Head of caudate nucleus (tissue), 42 donors: ENCODE data around the gene MST1R.
"Not testable (repeated sequence)": the region's sequence is repeated elsewhere in the genome, so short reads cannot be mapped to it uniquely, and the experiment has no call there.

Source experiments
- DNase-seq, 42 donors: peaks; one replicate each; pipeline versions ENCODE4 v3.0.0 to v3.0.0-alpha.2; 2020 to 2021; ENCODE audit warnings: mixed read lengths in 7 of 42
- intact Hi-C: fragments of 100-400 bp; cut with DNase I; formaldehyde crosslinking; loops from one replicate; pipeline ENCODE4 v1.15.0; 2022

Gene MST1R

GRCh38 chr3:49903451-49904424, at the start of gene MST1R:
Gene MST1R (minus strand): TSS chr3:49903873. CDS start chr3:49903609, 264 bp downstream.
- intact Hi-C loops: no loop called here
- peak in 15 of 42 donors; percentile 9 to 52 (median 29) for DNase-seq

GRCh38 chr3:49952924-49953323, 49.3 kb upstream of the MST1R start:
- intact Hi-C loops: no loop called here
- no peak for DNase-seq

- intact Hi-C loops: loop anchor here (10.0 kb wide), 1 partner anchor 152 kb away; no protein-coding TSS in a partner anchor
- DNase-seq: no peak
These were observed 39.0 kb upstream of the MST1R start for GRCh38 chr3:49942651-49943050.

DNA sequence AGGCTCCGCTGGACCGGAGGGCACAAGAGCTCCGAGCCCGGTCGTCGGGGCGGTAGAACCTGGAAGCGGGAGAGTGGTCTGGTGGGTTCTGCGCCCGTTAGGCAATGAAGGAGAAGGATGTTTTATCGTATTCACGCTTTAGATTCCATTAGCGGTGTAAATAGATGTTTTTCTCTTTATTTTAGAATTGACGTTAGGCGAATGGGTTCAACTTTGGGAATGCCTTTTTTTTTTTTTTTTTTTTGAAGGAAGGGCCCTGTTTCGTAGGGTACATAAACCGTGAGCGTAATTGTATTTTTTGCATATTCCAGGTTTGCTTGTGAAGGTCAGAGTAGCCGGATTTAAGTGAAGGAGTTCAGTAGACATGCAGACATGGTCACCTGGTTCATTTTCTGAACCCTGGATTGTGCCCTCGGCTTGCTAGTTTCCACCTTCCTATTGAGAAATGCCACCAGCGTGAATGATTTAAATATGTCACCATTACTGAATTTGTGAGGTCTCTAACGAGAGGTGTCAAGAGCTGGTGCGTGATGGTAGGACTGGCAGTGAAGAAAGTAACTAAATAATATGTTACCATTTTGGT, 37.1 kb upstream of the MST1R start:
- intact Hi-C loops: loop anchor here (10.0 kb wide), 1 partner anchor 154 kb away; no protein-coding TSS in a partner anchor

GRCh38 chr3:49939858-49940666, 36.4 kb upstream of the MST1R start, which contains the start of gene RBM6:
Gene RBM6 (plus strand): TSS chr3:49940150. CDS start chr3:49962642, 22,492 bp downstream.
- DNase-seq: peak; percentile 98 to 100 (median 100)
- intact Hi-C loops: loop anchor here (10.0 kb wide), 1 partner anchor 155 kb away; no protein-coding TSS in a partner anchor

More for the DNA sequence above, 37.1 kb upstream of the MST1R start:
- DNase-seq: no peak

DNA sequence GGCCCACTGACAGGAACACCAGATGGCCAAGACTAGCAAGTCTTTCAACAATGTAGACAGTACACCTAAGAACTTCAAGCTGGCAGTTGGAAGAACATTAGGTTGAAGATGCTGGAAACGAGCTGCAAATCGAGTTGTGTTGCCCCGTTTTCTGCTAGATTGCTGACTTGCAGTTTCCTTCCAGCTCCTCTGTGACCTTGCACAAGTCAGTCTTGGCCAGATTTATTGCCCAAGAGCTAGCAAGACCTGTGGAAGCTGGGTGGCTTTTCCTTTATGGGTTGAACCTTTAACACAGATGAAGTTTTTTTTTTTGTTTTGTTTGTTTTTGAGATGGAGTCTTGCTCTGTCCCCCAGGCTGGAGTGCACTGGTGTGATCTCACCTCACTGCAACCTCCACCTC, 33.4 kb upstream of the MST1R start:
- DNase-seq: no peak
- intact Hi-C loops: no loop called here

GRCh38 chr3:49932281-49932680, 28.6 kb upstream of the MST1R start:
- intact Hi-C loops: not testable (repeated sequence)

GRCh38 chr3:49930922-49931321, 27.2 kb upstream of the MST1R start:
- no peak for DNase-seq

More at GRCh38 chr3:49932281-49932680, 28.6 kb upstream of the MST1R start:
- DNase-seq: not testable (repeated sequence)

GRCh38 chr3:49930168-49930690, 26.6 kb upstream of the MST1R start:
- no peak for DNase-seq
- intact Hi-C loops: no loop called here

More at GRCh38 chr3:49930922-49931321, 27.2 kb upstream of the MST1R start:
- intact Hi-C loops: no loop called here

GRCh38 chr3:49929291-49930167, 25.9 kb upstream of the MST1R start, which contains the start of gene MON1A:
Gene MON1A (minus strand): TSS chr3:49929811. CDS start chr3:49913346, 16,465 bp downstream.
- DNase-seq: peak; percentile 84 to 98 (median 96)
- intact Hi-C loops: no loop called here

DNA sequence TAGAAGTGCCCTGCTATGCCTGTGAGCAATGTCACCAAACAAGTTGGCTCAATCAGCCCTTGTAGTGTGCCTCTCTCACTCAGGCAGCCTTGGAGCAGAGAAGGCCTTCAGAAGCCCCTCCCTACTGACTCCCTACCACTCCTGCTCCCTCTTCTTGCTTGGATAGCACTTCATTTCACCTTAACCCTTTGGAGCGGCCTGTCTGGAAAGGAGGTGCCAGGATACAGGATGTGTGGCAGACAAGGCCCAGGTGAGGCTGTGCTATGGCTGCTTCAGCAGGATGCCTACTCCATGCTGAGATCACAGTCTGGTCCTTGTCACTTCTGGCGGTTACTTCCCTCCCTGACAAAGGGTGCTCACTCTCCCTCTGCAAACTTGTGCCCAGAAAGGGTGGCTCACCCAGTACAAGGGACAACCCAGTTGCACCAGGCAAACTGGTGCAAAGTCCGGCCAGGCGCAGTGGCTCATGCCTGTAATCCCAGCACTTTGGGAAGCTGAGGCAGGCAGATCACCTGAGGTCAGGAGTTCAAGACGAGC, 24.9 kb upstream of the MST1R start:
- intact Hi-C loops: no loop called here
- no peak for DNase-seq

GRCh38 chr3:49927798-49928197, 24.1 kb upstream of the MST1R start:
- intact Hi-C loops: no loop called here
- DNase-seq: no peak

DNA sequence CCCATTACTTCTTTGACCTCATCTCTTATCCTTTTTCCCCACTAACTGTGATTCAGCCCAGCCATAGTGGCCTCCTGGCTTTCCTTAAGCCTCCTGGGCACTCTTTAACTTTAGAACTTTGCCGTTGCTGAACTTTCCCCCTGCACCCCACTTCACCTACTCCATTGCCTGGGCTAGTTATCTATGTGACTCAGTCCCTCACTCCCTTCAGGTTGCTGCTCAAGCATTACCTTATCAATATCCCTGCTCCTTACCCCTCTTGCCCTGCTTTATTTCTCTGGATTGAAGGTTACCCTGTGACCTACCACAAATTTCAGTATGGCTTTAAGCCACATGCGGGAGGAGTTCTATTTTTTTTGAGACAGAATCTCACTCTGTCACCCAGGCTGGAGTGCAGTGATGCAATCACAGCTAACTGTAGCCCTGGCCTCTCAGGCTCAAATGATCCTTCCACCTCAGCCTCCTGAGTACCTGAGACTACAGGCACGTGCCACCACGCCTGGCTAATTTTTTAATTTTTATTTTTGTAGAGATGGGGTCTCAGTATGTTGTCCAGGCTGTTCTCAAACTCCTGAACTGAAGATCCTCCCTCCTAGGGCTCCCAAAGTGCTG, 22.6 kb upstream of the MST1R start:
- intact Hi-C loops: no loop called here
- no peak for DNase-seq

DNA sequence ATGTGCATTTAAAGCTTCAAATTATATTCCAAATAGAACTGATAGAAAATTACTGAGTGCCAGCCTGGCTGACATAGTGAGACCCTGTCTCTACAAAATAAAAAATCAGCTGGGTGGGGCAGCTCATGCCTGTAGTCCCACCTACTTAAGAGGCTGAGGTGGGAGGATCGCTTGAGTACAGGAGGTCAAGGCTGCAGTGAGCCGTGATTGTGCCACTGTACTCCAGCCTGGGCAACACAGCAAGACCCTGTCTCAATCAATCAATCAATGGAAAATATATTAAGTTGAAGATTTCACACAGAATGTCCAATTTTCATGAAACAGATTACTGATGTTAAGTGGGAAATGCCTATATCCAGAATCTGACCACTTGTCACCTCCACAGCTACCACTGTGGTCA, 21.8 kb upstream of the MST1R start:
- no peak for DNase-seq
- intact Hi-C loops: no loop called here

- intact Hi-C loops: no loop called here
- DNase-seq: no peak
These were observed 21.0 kb upstream of the MST1R start for GRCh38 chr3:49924683-49925082.

- DNase-seq, intact Hi-C loops: not testable (repeated sequence)
These were observed 14.3 kb upstream of the MST1R start for GRCh38 chr3:49917806-49918590.
